ENCODE results near the gene CSNK2B.
"Not testable (repeated sequence)": the region's sequence is repeated elsewhere in the genome, so short reads cannot be mapped to it uniquely, and the experiment has no call there.

CSNK2B gene

DNA sequence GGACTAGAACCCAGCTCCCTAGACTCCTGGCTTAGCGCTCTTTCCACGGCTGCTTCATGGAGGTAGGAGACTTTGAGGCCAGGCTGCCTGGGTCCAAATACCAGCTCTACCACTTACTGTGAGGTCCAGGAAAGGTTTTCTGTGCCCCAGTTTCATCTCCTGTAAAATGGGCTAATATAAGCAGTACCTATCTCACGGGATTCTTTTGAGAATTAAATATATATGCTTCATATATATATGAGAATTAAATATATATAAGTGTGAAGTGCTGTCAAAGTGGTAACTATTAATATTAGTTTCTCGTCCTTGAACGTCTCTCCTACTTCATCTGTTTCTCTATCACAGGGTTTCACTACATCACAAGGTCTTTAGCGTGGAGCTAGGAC is 25.2 kb downstream of the CSNK2B start:
- no peak for DNase-seq

DNA sequence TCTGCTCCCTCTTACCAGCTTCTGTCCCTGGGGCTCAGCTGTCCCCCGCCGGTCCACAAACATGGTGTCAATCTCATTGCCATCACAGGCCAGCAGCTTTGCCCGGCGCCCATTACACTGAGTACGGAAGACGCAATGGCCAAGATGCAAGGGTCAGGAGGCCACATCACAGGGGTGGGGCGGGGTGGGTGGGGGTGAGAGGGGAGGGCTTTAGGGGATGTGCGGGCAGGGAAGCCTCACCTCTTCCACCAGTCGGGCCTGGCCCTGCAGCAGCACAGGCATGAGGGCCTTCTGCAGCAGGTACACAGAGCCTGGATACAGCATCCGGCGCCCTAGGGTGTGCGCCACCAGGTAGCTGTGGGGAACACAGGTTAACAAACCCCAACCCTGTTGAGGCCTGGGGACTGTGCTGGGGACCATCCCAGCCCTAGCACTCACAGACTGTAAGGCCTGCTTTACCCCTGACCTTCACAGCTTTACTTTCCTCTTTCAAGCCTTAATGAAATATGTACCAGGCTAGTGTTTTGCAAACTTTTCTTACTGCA is 25.8 kb downstream of the CSNK2B start:
- no peak for DNase-seq

DNA sequence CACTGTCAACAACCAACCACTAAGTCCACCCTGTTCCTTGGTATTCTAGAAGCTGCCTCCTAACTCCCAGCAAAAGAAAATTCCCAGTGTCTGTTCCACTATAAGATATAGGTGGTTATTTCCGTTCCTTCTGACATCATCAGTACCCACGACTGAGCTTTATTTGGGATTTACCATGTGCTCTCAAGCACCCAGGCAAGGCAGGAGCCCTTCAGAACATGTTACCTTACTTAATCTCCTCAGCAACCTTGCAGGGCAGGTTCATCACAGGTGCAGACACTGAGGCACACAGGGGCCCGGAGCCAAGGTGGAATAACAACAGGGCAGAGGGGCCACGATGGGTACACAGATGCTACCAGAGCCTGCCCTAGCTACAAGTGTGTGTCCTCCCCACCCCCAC is 26.5 kb downstream of the CSNK2B start:
- DNase-seq, result no peak

DNA sequence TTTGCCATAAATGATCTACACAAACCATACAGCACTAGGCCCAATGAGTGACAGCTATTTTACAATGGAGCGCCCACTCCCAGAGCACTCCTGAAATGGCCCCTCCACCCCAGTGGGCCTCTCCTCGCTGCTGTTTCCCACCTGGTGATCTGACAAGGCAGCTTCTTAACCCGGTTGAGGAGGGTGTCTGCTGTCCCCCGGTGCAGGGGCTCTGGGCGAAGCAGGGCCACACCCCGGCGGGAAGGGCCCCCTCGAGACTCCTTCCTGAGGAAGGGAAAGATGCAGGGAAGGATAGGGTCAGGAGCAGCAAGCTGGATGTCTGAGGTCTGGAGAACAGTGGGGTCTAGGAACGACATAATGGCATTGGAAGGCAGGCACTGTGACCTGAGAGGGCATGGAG is 27.0 kb downstream of the CSNK2B start:
- no peak for DNase-seq

DNA sequence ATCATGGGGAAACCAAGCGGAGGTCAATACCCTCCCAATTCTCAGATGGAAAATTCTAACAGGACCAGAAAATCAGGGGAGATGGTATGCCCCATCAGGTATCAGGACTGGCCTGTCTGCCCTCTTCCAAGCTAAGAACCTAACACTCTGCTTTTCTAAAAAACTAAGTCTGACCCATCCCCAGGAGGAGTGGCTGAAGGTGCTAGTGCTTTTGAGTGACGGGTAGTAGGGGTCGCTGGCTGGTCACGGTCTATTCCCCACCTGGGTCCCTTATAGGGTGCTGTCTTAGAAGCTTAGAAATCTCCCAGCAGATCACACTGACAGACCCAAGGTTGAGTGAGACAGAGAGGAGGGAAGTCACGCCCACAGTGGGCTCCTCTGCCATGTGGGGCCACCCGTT is 27.7 kb downstream of the CSNK2B start:
- no peak for DNase-seq

DNA sequence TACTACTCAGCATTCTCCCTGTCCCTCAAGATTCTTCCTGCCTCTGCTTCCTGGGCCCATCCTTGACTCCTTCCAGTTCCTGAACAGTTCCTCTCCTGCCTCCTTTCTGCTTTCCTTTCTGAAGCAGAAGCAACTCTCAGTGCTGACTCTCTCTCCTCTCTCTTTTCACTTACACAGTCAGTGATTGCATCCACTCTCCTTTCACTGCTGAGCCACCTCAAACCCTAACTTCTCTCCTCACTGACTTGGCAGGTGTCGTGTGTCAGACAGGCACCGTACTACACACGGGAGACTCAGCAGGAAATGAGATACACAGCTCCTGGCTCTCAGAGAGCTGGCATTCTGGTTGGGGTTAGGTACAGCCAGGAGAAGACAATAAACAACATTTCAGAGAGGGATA is 31.7 kb downstream of the CSNK2B start:
- no peak for DNase-seq

DNA sequence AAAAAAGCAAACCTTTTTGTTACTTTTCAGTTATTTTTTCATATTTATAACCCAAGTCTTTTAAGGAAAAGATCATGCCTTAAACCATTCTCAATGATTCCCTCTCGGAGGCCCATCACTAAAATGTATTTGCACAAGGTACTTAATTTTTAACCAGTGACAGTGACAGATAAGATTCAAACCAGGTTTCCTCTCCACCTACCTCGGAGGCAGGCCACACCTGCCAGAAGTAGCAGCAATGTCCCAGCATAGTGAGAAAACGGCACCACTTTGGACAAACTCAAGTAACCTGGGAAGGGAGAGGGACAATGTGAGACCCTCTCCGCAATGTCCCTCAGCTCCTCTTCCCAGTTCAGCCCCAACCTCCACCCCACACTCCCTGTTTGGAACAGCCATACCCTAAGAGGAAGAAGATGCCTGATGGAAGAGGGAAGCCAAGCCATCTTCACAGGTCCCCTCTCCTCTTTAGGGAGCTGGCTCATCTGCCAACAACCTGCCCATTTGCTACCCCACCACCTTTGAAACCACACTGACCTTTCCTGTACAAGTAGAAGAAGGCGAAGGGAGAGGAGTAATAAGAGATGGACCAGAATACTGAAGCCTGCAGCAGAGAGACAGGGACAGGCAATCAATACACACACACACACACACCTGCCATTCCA is 35.0 kb downstream of the CSNK2B start:
- DNase-seq, result no peak

DNA sequence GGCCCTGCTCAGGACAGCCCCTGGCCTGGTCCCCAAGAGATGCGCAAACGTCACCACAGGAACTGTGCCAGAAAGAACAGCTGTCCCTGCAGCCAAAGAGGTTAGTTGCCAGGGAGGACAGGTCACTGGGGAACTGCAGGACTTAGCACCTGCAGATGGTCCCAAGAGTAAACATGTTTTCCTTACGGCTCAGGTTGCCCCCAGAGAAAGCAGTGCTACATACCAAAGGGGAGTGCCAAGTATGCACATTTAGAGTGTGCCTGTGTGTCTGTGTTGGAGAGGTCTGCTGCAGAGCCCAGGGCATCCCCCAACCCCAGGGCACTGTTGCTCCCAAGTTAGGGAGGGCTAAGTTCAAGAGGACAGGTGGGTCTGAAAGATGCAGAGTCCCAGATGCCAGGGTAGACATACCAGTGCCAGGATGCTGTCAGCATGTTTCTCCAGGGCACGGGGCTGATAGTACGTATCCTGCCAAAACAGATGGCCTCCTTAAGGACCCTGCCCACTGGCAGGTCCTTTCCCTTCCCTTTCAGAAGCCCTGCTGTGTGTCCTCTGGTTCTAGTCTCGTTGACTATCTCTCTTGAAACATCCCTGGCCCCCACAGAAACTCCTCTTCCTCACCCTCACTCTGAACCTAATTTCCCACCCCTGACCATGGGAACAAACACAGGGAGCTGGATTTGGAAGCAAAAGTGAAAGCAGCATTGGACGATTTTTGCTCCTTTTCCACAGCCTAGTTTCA is 36.0 kb downstream of the CSNK2B start:
- DNase-seq, result peak in 1 of 2 experiments; percentile 16

DNA sequence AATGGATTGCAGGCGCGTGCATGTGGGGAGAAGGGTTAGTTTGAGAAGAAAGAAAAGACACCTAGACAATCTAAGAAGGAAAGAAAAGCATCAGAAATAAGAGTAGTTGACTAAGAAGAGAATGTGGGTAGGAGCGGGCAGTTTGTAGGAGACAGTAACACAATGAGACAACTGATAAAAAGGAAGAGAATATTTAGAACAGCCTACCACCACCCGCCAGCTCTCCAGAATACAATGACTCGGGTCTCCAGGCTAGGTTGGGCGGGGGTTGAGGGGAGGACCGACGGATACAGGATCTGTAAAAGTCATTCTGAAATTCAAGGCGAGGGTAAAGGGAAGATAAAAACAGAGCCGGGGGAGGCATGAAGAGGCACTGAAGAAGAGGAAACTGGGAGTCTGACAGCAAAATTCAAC is 36.5 kb downstream of the CSNK2B start:
- no peak for DNase-seq

DNA sequence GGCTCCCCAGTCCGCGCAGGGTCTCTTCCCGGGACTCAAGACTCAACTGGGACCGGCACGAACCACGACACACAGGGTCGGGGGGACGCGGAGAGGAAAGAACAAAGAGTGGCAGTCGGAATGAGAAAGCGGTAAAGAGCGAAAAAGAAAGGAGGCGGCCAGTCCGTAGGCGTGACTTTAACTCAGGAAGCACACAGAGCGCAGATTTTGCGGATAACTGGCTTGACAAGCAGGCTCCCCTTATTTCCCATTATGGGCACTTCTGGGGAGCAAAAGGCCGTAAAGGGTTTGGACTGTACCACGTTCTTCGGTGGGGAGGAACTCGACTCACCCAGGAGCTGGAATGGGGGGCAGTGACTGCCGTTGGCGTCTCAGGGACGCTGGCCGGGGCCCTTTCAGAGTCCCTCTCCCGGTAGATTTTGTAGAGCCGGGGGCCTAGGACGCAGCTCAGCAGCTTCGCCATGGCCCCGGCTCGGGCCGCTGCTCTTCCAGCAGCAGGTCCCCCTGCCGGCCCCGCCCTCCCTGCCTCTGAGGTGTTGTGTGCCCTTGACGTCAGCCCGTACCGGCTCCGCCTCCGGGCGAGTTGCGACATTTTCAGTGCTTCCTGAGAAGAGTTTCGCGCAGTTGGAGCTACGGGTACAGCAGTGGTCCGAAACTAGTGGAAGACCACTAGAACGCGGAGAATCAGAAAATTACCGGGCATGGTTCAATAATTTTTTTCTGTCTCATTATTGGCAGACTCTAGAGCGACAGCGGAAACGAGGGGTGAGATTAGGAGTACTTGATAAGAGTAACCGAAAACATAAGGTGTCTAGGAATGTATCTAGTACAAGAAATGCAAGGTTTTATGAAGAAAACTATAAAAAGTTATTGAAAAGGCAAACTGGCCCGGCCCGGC is 37.2 kb downstream of the CSNK2B start, which contains the start of gene ABHD16A:
Gene ABHD16A (minus strand): TSS at position 506 of the 898 bp plus-strand sequence. CDS start 43 bp downstream, at position 463.
- DNase-seq, result peak; percentile 95 to 97

DNA sequence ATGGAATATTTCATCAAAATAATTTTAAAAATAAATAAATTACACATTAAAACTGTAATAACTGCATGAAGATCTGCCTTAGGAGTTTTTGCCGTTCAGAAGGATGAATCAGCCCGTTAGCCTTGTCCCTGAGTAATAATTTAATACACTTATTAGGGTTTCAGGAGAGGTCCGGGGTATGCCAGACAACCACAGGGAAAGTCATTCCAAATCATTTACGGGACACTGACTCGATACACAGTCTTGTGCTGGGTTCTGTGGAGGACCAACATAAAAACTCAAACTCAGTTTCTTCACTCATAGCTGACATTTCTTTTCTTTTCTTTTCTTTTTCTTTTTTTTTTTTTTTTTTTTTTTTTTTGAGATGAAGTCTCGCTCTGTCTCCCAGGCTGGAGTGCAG is 40.1 kb downstream of the CSNK2B start:
- DNase-seq, result no peak

DNA sequence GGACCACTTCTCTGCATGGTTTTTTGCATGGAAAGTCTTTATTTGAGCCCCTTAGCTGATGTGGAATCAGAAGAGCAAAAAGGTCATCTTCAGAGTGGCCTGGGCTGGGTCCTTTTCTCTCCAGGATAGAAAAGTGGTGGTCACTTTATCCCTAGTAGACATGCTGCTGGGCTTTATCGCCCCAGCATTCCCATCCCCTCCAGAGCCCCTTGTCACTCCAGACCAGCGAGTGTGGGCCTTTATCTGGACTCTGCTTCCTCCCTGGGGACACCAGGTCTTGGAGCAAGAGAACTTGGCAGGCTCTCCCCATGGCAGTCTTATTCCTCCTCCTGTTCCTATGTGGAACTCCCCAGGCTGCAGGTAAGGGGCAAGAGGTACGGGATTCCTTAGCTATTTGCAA is 40.7 kb downstream of the CSNK2B start, which contains the start of gene LY6G6F:
Gene LY6G6F (plus strand): TSS at position 268 of the 400 bp plus-strand sequence. CDS start 41 bp downstream, at position 309.
- no peak for DNase-seq

DNA sequence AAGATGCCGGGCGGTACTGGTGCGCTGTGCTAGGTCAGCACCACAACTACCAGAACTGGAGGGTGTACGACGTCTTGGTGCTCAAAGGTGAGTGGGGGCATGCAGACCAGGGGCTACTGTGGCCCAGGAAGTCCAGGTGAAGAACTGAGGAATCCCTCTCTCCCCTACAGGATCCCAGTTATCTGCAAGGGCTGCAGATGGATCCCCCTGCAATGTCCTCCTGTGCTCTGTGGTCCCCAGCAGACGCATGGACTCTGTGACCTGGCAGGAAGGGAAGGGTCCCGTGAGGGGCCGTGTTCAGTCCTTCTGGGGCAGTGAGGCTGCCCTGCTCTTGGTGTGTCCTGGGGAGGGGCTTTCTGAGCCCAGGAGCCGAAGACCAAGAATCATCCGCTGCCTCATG is 41.8 kb downstream of the CSNK2B start:
- DNase-seq, result no peak

DNA sequence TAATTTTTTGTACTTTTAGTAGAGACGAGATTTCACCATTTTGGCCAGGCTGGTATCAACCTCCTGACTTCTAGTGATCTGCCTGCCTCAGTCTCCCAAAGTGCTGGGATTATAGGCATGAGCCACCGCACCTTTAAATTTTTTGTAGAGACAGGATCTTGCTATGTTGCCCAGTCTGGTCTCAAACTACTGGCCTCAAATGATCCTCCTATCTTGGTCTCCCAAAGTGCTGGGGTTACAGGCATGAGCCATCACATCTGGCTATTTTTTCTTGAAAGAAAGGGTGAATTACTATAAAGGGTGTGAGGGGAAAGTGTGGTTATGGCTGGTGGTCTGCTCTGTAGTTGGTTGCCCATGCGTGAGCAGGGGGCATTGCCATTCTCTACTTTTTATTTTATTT is 42.3 kb downstream of the CSNK2B start:
- no peak for DNase-seq

DNA sequence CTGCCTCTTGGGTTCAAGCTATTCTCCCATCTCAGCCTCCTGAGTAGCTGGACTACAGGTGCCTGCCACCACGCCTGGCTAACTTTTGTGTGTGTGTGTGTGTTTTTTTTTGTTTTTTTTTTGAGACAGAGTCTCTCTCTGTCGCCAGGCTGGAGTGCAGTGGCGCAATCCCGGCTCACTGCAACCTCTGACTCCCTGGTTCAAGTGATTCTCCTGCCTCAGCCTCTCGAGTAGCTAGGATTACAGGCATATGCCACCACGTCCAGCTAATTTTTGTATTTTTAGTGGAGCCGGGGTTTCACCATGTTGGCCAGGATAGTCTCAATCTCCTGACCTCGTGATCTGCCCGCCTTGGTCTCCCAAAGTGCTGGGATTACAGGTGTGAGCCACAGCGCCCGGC is 43.3 kb downstream of the CSNK2B start:
- not testable (repeated sequence) for DNase-seq

DNA sequence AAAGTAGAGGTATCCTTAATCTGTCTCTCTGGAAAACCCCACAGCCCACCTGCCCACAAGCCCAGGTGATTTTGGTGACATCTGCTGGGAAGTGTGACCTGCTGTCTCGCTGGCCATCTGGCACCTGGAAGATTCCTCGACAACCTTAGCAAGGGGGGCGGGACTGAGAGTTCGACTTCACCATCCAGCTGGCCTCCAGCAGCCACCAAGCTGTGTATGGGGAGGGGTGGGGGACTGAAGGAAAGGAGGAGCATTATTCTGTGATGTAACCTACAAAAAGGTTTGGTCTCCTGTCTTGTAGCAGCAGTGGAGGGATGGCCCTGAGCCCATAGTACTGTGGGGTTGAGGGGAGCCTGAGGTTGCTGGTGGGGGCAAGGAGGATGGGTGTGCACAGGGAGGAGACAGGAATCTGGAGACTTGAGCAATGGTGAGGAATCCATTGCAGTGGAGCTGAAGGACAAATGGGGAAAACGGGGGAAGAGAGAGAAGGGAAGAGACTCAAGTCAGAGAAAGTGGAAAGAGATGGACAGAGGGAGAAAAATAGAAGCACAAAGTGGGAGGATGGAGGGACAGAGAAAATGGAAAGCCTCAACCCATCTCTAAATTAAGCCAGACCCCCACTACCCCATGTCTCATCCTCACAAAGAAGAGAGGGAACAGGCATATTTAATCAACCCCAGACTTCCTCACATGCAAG is 44.8 kb downstream of the CSNK2B start:
- no peak for DNase-seq

DNA sequence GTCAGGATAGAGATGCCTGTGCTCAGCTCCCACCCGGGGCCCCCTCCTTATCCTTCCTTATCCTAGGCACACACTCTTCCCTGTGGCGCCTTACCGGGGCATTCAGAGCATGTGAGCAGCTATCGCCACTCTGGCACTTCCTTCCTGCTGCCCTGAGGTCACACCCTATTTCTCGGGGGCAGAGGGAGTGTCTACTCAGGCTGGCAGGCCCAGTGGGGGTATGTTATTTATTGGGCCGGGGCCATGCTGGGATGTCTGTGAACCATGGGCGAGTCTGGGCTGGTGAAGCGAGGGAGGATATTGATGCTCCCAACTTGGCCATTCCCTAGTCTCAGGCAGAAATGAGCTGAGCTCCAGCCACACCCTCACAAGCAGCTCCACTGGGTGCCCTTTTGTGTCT is 45.4 kb downstream of the CSNK2B start:
- DNase-seq, result no peak

DNA sequence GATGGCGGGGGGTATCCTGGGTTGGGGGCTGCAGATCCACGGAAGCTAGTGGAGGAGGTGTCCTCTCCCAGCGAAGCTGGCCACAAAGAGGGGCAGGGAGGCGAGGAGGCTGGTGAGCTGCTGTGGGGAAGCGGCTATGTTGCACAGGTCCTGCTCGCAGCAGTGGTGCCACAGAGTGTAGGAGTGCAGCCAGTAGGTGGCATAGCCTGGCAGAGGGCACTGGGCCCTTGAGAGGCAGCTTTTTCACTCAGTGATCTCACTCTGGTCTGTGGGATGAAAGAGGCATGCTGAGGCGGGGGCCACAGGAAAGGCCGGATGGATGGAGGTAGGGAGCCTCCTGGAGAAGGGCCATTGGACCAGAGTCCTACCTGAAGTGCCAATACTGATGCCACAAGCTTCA is 46.4 kb downstream of the CSNK2B start:
- DNase-seq, result no peak

DNA sequence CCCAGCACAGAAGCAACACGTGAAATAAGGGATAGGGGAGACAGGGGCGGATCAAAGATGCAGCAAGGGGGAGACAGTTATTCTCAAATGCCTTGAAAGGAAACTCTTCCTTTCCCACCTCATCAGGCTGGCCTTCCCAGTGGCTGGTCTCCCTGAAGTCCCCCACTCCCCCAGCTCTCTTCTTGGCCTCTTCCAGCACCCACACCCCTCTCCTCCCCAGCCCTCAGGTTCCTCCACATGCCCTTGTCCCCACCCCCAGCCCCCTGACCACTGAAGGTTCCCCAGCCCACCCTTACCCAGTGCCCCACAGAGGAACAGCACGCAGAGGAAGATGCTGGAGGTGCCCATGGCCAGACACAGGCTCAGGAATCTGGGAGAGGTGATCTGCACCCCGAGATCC is 47.6 kb downstream of the CSNK2B start:
- no peak for DNase-seq

DNA sequence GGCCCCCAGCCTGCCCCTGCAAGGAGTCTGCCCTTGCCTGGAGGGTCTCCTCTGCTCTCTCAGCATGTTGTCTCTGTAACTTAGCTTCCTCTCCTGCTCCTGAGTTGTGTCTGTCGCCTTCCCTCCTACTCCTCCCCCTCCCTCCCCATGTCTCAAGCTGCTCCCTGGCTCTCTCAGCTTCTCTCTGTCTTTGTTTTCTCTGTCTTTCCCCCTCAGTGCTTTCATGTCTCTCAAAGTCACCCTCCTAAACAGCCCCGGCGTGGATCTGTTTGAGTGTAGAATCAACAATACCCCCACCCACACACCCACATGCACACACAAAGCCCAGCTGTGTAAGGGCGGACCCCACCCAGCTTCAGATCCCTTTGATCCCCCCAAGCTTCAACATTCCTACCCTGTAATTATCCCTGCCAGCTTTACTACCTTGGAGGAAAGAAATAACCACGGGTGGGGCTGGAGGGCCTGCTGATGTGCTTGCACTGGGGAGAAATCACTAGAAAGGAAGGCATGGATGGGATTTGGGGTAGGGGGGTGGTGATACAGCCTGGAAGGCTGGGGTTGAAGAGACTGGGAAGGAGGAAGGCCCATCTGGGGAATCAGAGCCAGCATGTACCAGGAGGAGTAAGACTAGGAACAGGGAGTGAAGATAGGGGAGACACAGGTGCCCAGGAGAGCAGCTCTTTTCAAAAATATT is 48.3 kb downstream of the CSNK2B start:
- DNase-seq, result peak in 1 of 2 experiments; percentile 28

DNA sequence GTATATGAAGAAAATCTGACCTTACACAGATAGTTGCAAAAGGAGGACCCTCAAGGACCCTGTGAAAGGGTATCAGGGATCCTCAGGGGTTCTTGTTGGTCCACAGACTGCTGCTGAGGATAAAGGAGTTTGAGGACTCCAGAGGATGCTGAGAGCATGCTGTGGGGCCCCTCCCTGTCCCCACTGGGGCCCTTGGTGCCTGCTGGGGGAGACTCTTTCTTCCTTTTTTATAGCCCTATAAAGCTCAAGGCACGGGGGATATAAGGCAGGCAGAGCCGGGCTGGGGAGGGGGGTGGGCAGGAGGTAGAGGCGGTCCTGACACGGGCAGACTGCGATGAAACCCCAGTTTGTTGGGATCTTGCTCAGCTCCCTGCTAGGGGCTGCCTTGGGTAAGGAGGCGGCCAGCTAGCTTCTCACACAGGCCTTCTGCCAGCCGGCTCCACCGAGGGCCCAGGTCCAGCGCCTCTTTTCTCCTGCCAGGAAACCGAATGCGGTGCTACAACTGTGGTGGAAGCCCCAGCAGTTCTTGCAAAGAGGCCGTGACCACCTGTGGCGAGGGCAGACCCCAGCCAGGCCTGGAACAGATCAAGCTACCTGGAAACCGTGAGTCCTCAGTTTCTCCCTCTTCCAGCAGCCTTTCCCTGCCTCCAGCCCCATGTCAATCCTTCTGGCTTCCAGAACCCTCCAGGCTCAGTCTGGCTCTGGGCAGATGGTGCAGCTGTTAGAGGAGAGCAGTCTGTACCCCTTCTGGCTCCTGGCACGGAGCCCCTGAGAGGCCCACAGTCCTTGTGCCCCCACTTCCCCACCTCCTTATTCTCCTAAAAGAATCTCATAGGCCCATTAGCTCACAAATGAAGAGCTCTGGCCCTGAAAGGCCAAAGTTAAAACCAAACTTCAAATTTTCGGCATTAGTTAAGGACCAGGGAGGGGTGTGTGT is 49.4 kb downstream of the CSNK2B start, which contains the start of gene LY6G6D:
Gene LY6G6D (plus strand): TSS at position 327 of the 937 bp plus-strand sequence. CDS start 8 bp downstream, at position 335.
- DNase-seq, result no peak

Measured in NCI-H2081 (cell line).